PFSK-1 (cell line): Measurements from ENCODE around the gene MORN5.

Source experiments
- SIN3A ChIP-seq: IDR thresholded peaks from 2 replicates; pipeline ENCODE4 v1.6.1; 2012; ENCODE audit warnings: mild to moderate bottlenecking, low read length, moderate library complexity, borderline replicate concordance; ENCODE audit not compliant: insufficient read depth
- TF ChIP-seq, protein P1 (sequence below), 2 experiments: IDR thresholded peaks; 2 replicates each; pipeline versions ENCODE4 v1.6.1 to v1.8.0; 2011 to 2012; ENCODE audit warnings: low read depth in 2 of 2, low read length in 2 of 2, control low read depth in 1 of 2, inconsistent platforms in 1 of 2, mild to moderate bottlenecking in 1 of 2, moderate library complexity in 1 of 2; ENCODE audit not compliant: insufficient read depth in 1 of 2

DNA sequence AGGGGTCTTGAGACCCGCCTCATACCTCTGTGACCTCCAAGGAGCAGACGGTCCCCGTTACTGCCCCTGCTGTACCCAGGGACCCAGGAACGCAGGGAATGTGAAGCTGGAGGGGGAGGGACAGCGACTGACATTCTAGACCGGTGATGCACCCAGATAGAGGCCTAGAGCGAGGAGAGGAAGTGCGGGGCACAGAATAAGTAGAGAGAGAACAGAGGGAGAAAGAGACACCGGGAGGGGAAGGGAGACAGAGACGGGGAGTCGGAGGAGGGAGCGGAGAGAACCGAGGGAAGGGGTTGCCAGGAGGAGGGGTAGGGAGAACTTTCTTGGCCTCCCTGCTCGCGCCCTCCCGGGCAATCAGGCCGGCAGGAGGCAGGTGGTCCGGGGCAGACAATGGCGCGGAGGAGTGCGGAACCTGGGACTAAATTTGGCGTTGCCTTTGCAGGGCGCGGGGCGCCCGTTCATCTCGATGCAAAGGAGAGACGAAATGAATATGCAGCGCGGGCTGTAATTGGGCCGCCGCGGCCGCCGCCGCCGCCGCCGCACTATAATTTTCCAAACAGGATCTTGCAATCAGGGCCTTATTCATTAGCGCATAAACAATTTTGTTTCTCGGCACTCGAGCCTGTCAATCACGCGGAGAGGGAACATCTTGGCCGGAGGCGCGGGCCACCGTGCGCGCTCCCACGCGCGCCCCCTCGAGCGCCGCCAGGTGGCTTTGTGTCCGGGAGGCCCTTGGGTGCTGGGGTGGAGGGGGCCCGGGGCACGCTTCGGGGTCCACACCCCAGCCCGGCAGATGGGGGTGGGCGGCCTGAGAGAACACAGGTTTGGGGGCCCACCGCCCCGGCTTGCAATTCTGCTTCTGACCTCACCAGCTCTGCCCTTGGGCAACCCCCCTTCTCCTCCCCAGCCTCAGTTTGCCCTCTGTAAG lies 33.1 kb upstream of the MORN5 start:
- TF ChIP-seq SIN3A = no peak
- TF ChIP-seq, protein P1, sequence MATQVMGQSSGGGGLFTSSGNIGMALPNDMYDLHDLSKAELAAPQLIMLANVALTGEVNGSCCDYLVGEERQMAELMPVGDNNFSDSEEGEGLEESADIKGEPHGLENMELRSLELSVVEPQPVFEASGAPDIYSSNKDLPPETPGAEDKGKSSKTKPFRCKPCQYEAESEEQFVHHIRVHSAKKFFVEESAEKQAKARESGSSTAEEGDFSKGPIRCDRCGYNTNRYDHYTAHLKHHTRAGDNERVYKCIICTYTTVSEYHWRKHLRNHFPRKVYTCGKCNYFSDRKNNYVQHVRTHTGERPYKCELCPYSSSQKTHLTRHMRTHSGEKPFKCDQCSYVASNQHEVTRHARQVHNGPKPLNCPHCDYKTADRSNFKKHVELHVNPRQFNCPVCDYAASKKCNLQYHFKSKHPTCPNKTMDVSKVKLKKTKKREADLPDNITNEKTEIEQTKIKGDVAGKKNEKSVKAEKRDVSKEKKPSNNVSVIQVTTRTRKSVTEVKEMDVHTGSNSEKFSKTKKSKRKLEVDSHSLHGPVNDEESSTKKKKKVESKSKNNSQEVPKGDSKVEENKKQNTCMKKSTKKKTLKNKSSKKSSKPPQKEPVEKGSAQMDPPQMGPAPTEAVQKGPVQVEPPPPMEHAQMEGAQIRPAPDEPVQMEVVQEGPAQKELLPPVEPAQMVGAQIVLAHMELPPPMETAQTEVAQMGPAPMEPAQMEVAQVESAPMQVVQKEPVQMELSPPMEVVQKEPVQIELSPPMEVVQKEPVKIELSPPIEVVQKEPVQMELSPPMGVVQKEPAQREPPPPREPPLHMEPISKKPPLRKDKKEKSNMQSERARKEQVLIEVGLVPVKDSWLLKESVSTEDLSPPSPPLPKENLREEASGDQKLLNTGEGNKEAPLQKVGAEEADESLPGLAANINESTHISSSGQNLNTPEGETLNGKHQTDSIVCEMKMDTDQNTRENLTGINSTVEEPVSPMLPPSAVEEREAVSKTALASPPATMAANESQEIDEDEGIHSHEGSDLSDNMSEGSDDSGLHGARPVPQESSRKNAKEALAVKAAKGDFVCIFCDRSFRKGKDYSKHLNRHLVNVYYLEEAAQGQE (IDR thresholded peaks at IDR 0.05; ENCODE audit: insufficient read depth in 1 of 2, low read depth in 2 of 2, low read length in 2 of 2) = no peak
